ENCODE measurements around the gene RPL18.

The RPL18 gene

GRCh38 chr19:48613024-48613851 lies 5.7 kb downstream of the RPL18 start:
- no peak for DNase-seq (ENCODE audit: low read depth)

GRCh38 chr19:48611872-48612271 lies 7.1 kb downstream of the RPL18 start:
- DNase-seq (ENCODE audit: low read depth) = no peak

GRCh38 chr19:48609571-48610108 lies 9.3 kb downstream of the RPL18 start:
- DNase-seq (ENCODE audit: low read depth) = no peak

- no peak for DNase-seq (ENCODE audit: low read depth)
These were observed 10.1 kb downstream of the RPL18 start for GRCh38 chr19:48608798-48609263.

- no peak for DNase-seq (ENCODE audit: low read depth)
These were observed 11.6 kb downstream of the RPL18 start for GRCh38 chr19:48607359-48607755.

- DNase-seq (ENCODE audit: low read depth) = no peak
These were observed 12.3 kb downstream of the RPL18 start, which contains the start of gene SPACA4 for GRCh38 chr19:48606463-48607358. TSS of gene SPACA4 (plus strand) at chr19:48606742. CDS start at chr19:48606979, 237 bp downstream.

- no peak for DNase-seq (ENCODE audit: low read depth)
These were observed 15.1 kb downstream of the RPL18 start for GRCh38 chr19:48603850-48604249.

GRCh38 chr19:48603449-48603848 lies 15.5 kb downstream of the RPL18 start:
- no peak for DNase-seq (ENCODE audit: low read depth)

- no peak for DNase-seq (ENCODE audit: low read depth)
These were observed 16.0 kb downstream of the RPL18 start for GRCh38 chr19:48603001-48603400.

- DNase-seq (ENCODE audit: low read depth) = no peak
These were observed 18.1 kb downstream of the RPL18 start for GRCh38 chr19:48600679-48601417.

GRCh38 chr19:48598996-48599700 lies 19.8 kb downstream of the RPL18 start:
- no peak for DNase-seq (ENCODE audit: low read depth)

- peak; percentile 38 for DNase-seq (ENCODE audit: low read depth)
These were observed 22.1 kb downstream of the RPL18 start for GRCh38 chr19:48596679-48597465.

GRCh38 chr19:48596237-48596636 lies 22.7 kb downstream of the RPL18 start:
- DNase-seq (ENCODE audit: low read depth) = no peak

GRCh38 chr19:48595833-48596232 lies 23.1 kb downstream of the RPL18 start:
- no peak for DNase-seq (ENCODE audit: low read depth)

- no peak for DNase-seq (ENCODE audit: low read depth)
These were observed 23.8 kb downstream of the RPL18 start for GRCh38 chr19:48595171-48595570.

- DNase-seq (ENCODE audit: low read depth) = no peak
These were observed 28.0 kb downstream of the RPL18 start for GRCh38 chr19:48591021-48591420.

- DNase-seq (ENCODE audit: low read depth) = peak; percentile 65
These were observed 30.1 kb downstream of the RPL18 start for GRCh38 chr19:48588670-48589401.

GRCh38 chr19:48587387-48587786 lies 31.6 kb downstream of the RPL18 start:
- DNase-seq (ENCODE audit: low read depth) = no peak

GRCh38 chr19:48582168-48582567 lies 36.8 kb downstream of the RPL18 start:
- no peak for DNase-seq (ENCODE audit: low read depth)

GRCh38 chr19:48578891-48579290 lies 40.1 kb downstream of the RPL18 start:
- no peak for DNase-seq (ENCODE audit: low read depth)
